CD4-positive, alpha-beta T cell treated with Interleukin-1 beta for 1 hour (primary cell): ENCODE measurements around the gene EIF5.

ENCODE experiments used
- DNase-seq, 2 donors: peaks; one replicate each; pipeline ENCODE4 v3.0.0-alpha.2; 2020 to 2022

EIF5 gene

DNA sequence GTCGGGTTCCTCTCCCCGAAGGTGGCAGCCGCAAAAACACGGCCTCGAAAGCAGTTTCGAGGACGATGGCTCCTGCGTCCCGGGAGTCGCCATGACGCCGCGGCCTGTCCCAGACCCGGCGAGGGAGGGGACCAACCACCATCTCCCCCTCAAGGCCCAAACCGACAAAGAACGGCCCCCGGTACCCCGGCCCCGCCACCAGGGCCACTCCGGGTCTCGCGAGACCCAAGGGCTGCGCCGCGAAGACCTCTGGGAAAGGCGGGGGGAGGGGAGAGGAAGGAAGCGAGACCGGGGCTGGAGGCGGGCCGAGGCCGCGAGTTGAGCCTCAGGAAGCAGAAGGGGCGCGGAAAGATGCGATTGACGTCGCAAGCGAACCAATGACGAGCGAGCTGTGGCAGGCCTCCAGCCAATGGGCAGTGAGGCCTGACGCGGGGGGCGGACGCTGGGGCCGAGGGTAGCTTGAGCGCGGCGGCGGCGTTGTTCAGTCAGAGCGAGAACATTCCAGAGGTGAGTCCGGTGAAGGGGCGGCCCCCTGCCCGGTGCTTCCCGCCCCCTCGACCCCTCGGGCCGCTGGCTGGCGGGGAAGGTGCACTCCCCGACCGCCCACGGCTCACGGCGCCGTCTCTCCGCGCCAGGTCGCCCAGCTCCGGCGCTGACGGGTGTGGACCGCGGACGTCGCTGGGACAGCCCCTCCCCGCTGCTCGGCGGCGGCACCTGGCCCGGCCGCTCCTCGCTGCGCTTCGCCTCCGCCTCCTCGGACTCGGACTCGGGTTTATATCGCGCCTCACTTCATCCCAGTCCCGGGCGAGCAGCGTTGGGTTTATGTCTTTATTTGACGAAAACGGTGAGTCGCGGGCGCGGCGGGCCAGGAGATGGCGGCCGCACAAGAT is at the start of gene EIF5:
Gene EIF5, plus strand, starts transcription at position 484 of the 890 bp plus-strand sequence. CDS start 1,624 bp downstream, outside the sequence.
- peak; percentile 99 for DNase-seq

DNA sequence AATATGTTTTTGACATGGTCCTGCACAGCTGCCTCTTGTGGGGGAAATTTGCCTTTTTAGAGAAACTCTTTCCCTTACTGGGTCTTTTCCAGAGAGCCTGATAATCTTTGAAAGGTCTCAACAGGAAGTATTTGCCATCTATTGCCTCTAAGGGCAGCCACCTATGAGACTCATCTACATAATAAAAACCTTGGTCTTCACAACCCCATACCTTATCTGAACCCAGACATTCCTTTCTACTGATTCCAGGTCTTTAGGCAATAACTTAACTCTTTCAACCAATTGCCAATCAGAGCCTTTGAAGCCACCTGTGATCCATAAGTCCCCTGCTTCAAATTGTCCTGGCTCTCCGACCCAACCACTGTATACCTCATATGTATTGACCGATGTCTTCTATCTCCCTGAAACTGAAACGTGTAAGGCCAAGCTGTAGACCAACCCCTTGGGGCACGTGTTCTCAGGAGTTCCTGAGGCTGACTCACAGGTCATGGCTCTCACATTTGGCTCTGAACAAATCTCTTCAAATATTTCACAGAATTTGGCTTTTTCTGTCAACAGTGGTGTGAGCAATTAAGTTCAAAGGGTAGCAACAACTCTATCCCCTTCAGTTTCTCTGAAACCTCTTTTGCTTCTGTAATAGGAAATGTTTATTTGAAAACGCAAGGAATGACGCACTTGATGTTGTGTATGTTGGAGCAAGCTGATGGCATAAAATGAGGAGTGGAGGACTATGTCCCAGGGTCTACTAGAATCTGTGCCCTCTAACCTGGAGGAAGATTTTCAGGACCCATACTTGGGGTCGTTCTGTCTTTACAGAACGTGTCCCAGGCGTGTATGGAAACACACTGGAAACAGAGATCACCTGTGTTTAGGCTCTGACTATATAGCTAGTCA is 49.2 kb upstream of the EIF5 start:
- no peak for DNase-seq

DNA sequence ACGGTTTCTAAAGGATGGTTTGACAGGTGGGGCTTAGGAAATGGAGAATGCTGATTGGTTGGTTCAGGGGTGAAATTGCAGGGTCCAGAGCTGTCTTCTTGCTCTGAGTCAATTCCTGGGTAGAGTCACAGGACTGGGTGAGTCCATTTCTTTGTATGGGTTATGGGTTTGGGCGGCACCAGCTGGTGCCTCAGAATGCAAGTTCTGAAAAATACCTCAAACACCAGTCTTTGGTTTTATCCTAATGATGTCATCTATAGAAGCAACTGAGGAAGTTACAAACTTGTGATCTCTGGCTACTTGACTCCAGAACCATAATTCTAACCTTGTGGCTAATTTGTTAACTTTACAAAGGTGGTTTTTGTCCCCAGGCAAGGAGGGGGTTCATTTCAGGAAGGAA is 47.6 kb upstream of the EIF5 start:
- no peak for DNase-seq

DNA sequence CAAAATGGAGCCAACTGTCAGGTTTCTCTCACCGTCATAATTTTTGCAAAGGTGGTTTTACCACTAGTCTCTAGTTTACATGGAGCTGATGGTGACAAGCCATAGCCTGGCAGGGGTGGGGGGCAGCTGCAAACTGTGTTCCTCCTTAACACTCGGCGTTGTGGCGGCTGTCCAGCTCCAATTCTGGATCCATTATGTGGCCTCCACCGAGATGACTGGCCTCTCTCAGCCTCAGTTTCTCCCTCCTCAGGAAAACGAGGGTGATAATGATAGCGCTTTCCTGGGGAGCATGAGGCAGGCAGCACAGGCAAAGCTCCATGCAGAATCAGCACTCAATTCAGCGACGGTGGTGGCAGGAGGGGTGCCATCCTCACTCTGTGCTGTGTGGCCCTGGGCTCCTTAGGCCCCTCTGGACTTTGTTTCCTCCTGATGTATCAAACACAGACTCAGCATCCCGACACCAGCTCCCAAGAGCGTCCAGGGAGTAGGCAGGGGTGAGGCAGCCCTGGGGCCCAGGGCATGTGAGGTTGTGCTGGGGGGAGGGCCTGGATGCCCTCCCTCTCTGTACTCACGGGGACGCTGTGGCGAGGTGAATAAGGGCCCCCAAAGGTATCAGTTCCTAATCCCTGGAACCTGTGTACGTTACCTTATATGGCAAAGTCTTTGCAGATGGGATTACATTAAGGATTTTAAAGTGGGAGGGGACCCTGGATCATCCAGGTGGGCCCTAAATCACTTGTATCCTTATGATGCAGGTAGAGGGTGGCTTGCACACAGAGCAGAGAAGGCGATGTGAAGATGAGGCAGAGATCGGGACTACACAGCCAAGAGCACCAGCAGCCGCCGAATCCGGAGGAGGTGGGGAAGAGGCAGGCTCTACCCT is 46.8 kb upstream of the EIF5 start:
- DNase-seq, result no peak

DNA sequence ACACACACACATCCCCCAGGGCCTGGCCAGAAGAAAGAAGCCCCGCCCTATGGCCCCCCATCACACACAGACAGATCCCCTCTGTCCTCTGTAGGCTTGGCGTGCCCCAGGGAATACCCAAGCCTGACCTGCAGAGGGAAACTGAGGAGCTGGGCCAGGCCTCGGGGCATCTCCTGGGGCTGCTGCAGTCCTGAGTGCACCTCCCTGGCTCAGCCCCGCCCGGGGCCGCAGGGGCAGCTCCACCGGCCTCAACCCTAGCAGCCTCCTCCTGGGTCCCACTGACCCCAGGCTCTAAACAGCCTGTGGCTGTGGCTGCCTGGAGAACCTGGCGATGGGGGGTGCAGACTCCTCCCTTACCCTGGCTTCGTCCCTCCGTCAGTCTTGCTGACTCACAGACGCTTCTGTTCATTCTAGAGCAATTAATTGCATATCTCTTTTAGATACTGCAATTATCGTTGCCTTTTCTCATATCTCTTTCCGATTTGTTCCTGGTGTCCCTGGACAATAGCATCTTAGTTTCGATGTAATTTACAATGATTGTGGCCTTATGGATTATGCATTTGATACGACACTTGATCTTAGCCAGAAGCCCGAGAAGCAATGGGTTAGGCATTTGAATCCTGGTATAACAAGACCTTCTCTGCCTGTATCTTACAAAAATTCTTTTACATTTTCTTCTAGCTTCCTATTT is 45.8 kb upstream of the EIF5 start:
- DNase-seq, result no peak

DNA sequence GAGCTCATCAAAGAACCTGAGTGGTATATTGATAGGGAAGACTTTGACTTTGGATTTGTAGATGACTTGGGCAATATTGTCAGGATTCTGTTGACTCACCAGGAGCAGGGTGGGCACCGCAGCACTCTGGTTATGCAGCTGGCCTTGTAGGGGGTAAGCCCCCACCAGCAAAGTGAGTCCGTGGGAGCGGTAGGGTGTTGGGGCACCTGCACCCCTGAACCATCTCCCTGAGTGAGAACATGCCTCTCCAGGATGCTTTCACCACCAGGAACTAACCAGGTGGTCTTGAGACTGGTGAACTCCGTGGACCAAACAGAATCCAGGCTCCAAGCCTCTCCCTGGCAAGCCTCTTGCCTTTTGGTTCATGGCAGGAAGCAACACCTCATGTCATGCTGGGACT is 44.0 kb upstream of the EIF5 start:
- DNase-seq, result no peak

DNA sequence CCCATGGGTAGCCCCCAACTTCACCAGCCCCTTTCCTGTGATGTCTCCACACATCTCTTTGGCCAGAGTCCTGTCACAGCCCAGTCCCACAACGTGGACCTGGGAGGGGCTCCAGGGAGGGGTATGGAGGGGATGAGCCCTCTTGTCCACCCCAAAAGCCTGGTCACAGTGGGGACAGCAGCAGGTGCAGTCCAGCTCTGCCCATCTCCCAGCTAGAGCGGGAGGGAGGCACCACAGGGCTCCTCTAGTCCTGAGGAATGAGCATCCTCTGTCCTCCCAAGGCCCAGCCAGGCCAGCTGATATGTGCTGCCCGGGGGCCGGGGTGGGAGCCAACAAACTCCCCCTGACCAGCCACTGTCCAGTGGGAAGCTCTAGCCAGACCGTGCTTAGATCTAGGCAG is 43.5 kb upstream of the EIF5 start:
- no peak for DNase-seq

DNA sequence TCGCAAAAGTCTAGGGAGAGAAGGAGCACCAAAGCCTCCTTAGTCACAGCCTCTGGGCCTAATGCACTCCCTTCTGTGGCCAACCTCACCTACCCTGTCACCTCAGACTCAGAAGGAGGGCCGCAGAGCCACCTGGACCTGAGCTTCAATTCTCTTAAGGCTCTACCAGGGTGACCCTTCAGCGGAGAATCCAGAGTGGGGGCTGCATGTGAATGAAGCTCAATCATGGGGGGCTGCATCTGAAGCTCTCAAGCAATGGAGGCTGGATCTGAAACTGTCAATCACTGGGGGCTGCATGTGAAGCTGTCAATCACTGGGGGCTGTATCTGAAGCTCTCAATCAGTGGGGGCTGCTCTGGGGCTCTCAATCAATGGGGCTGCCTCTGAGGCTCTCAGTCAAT is 43.1 kb upstream of the EIF5 start:
- DNase-seq, result no peak

DNA sequence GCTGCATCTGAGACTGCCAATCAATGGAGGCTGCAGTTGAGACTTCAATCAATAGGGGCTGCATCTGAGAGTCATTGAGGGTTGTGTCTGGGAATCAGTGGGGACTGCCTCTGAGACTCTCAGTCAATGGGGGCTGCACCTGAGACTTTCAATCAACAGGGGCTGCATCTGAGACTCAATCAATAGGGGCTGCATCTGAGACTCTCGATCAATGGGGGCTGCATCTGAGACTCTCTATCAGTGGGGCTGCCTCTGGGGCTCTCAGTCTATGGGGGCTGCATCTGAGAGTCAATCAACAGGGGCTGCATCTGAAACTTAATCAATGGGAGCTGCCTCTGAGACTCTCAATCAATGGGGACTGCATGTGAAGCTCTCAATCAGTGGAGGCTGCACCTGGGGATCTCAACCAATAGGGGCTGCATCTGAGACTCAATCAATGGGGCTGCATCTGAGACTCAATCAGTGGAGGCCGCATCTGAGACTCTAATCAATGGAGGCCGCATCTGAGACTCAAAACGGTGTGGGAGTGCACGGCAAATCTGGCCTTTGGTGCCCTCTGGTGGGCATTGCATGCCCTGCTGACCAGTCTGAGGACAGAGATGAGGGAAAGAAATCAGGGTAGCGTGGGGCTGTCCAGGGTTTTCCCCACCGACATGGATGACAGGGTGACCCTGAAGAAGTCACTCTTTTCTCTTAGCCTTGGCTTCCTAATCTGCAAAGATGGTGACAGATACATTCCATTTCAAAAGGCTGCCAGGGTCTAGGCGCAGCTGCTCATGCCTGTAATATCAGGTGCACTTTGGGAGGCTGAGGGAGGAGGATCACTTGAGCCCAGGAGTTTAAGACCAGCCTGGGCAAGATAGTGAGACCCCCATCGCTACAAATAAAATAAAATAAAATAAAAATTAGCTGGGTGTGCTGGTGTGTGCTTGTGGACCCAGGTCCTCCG is 41.3 kb upstream of the EIF5 start:
- peak; percentile 67 for DNase-seq

DNA sequence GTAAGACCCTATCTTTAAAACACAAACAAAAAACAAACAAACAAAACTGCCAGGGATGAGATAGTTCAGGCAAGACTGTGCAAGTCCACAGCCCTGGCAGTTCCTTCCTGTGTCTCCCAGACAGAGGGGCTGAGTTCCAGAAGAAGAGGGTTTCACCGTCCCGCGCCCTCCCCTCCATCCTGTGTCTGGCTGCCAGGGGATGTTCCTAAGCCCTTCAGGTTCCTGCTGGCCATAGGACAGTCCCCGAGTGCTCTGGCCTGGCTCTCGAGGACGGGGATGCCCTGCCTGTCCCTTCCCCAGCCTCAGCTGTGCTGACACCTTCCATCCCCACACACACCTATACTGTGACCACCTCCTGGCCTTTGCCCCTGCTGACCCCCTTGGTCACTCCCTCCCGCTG is 40.6 kb upstream of the EIF5 start:
- no peak for DNase-seq

DNA sequence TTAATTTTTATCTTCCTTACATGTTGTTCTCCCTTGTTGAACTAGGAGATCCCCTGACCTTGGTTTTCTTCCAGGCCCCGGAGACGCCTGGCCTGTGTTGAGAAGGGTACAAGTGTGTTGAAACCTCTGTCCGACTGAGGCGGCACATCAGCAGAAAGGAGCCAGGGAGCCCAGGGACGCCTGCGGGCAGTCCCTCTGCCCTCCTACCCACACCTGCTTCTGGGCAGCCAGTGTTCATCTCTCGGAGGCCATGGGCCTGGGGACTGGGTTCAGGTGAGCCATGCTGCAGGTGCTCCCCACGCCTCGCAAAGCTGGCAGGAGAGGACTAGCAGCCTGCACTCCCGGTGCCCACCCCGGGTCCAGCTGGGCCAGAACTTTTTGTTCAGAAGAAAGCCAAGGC is 39.9 kb upstream of the EIF5 start:
- no peak for DNase-seq

DNA sequence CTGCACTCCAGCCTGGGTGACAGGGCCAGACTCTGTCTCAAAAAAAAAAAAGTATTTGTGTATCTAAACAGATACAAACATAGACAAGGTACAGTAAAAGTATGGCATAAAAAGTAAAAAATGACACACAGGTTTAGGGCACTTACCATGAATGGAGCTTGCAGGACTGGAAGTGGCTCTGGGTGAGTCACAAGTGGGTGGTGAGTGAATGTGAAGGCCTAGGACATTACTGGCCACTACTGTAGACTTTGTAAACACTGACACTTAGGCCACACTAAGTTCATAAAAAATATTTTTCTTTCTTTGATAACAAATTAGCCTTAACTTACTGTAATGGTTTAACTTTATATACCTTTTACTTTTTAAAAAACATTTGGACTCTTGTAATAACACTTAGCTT is 38.0 kb upstream of the EIF5 start:
- no peak for DNase-seq

DNA sequence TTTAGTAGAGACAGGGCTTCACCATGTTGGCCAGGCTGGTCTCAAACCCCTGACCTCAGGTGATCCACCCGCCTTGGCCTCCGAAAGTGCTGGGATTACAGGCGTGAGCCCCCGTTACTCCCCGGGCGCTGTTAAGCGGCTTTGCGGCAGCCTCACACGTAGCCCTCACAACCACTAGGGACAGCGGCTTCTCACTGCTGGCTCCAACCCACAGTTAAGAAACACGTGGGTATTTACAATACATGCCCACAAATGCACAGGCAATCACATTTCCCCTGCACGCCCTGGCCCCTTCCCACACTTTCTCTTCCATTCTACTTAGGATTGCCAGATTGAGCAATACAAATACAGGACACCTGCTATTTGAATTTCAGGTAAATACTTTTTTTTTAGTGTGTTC is 37.0 kb upstream of the EIF5 start:
- no peak for DNase-seq

DNA sequence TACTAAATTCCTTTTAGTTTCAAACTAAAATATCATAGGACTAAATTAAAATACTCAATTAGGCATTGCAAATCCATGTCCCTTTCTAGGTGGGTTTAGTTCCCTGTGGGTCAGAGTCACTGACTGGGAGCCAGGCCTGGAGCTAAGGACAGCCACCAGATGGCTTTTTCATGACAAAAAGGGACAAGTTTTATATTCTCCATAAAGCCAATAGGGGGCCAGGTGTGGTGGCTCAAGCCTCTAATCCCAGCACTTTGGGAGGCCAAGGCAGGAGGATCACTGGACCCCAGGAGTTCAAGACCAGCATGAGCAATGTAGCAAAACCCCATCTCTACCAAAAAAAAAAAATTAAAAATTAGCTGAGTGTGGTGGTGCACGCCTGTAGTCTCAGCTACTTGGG is 35.4 kb upstream of the EIF5 start:
- DNase-seq, result no peak

DNA sequence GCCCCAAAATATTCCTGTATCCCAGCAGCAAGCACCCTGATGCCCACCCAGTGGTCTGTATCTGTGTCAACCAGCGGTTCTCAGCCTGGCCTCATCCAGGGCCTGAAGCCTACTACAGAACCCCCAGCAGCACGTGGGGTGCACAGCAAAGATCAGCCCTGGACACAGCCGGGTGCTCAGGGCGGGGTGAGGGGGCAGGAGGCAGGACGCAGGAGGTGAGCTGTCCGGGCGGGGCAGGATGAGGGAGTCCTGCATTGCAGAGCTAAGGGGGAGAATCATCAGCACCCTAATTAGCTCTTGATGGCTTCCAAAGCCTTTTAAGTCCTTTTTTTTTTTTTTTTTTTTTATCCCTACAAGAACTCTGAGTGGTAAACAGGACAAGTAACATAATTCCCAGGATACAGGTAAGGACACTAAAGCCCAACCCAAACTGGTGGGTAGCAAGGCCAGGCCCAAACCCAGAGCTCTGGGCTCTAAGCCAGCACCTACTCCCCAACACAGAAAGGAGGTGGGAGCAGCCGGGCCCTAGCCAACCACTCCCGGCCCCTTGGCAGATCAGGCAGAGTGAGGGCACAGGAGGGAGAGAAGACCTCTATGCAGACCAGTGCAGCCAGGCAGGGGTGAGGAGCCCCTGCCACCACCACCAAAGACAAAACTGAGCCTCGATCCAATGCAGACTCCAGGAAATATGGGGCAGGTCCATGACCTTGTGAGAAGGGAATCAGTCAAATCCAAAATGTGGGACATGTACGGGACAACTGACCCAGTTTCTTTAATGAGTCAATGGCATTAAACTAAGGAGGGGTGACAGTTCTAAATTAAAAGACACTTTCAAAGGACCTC is 32.3 kb upstream of the EIF5 start:
- no peak for DNase-seq

DNA sequence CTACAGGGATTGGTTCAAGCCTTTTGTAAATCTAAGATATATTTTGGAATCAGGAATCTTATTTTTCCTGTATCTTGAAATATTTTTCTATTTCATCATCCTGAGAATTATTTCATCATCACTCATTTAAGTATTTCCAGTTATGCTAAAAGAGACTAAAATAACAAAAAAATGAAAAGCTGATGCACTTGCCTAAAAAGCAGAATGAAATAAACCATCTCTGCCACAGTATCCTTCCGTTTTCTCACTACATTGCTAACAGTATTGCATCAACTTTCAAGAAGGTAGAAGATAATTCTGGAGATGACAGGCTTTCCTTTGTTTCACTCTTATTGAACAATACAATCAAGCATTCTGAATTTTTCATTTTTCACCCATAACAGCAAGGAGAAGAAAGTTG is 31.1 kb upstream of the EIF5 start:
- DNase-seq, result no peak

DNA sequence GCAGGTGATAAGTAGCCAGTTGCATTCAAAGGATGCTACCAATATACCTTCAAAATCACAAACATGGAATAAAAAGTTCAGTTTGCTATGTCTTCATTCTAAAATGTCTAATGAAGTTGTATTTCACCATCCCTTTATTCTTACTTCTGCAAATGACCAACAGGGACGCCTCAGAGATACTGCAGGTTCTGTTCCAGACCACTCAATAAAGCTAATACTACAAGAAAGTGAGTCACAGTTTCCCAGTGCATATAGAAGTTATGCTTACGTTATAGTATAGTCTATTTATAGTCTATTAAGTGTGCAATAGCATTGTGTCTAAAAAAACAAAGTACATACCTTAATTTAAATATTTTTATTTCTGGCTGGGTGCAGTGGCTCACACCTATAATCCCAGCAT is 29.3 kb upstream of the EIF5 start:
- DNase-seq, result no peak

DNA sequence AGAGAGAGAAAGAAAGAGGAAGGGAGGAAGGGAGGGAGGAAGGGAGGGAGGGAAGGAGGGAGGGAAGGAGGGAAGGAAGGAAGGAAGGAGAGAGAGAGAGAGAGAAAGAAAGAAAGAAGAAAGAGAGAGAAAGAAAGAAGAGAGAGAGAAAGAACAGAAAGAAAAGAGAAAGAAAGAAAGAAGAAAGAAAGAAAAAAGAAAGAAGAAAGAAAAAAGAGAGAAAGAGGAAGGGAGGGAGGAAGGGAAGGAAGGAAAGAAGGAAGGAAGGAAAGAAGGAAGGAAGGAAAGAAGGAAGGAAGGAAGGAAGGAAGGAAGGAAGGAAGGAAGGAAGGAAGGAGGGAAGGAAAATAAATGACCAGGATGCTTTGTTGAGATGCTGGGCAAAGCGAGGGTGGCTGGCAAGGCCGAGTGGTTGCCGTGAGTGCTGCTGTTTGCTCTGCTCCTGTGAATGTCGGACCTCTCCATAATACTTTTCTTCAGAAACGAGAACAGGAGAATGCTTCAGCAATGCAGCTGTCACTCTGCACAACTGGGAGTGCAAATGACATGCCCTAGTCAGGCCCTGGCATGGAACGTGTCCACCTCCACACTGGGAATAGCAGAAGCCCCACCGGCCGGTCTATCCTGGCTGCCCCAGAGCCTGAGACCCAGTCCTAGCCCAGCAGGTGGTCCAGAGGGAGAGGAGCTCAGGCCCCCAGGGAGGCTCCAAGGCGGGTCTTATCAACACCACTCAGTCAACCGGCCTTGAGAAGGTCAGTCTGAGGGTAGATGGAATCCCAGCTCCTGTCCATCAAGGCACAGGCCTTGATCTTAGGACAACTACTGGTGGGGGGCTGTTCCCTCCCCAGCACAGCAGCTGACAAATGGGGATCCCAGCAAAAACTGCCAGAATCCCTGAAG is 25.1 kb upstream of the EIF5 start:
- no peak for DNase-seq

DNA sequence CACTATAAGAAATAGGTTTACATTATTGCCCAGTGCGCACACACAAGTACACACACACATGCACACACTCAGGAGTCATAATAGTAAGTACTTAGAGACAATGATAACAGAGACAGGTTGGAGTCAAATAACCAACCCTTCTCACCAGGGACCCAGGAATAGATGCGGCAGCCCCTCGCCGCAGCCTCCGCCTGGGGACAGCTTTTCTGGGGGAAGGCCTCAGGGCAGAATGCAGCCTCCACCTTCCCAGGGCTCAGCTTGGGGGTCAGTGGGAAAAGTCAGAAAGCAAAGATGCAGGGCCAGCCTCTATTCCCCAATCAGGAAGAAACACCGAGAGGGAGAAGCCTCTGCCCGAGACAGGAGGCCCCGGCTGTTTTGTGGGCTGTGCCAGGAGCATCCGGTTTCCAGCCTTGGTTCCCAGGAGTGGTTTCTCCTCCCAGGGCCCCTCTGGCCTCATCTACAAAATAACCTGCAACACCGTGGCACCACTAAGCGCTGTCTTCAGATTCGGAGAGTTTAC is 23.4 kb upstream of the EIF5 start:
- no peak for DNase-seq
